WTC11 (cell line): ENCODE measurements around the gene RPL21.

Experiments
- AR ChIP-seq: fragments of 250-450 bp; sonication (Bioruptor Pico); IDR thresholded peaks from 2 replicates; pipeline ENCODE4 v1.9.0; 2021; ENCODE audit warnings: mild to moderate bottlenecking
- ATF2 ChIP-seq: sonication (generic); formaldehyde crosslinking; IDR thresholded peaks from 2 replicates; pipeline ENCODE4 v1.8.1; 2022; ENCODE audit warnings: low read depth, missing genetic modification reagents, borderline replicate concordance
- CBFB ChIP-seq: sonication (generic); formaldehyde crosslinking; IDR thresholded peaks from 2 replicates; pipeline ENCODE4 v1.8.1; 2022; ENCODE audit warnings: mild to moderate bottlenecking, low read depth, missing genetic modification reagents
- CTCF ChIP-seq: fragments of 200-600 bp; IDR thresholded peaks from 2 replicates; pipeline ENCODE4 v1.8.0; 2022; ENCODE audit warnings: antibody characterized with exemption
- NR1H2 ChIP-seq: sonication (generic); formaldehyde crosslinking; IDR thresholded peaks from 2 replicates; pipeline ENCODE4 v1.9.0; 2021; ENCODE audit warnings: mild to moderate bottlenecking, moderate library complexity, missing genetic modification reagents
- PRDM15 ChIP-seq: sonication (generic); formaldehyde crosslinking; IDR thresholded peaks from 2 replicates; pipeline ENCODE4 v1.8.0; 2022; ENCODE audit warnings: missing genetic modification reagents
- TCF7 ChIP-seq: sonication (generic); formaldehyde crosslinking; IDR thresholded peaks from 2 replicates; pipeline ENCODE4 v1.8.0; 2022; ENCODE audit warnings: mild to moderate bottlenecking, low read depth, missing genetic modification reagents, moderate library complexity

- TF ChIP-seq CBFB (CRISPR knock-in tag): no peak
- TF ChIP-seq PRDM15 (CRISPR knock-in tag): no peak
- TF ChIP-seq TCF7 (CRISPR knock-in tag): no peak
- TF ChIP-seq CTCF: no peak
- TF ChIP-seq ATF2: no peak
- TF ChIP-seq NR1H2: no peak
- no peak for TF ChIP-seq AR (CRISPR knock-in tag)
Observed at GRCh38 chr13:27279506-27279905, 28.1 kb downstream of the RPL21 start.
